Activated naive CD8-positive, alpha-beta T cell treated with anti-CD3 and anti-CD28 coated beads, Interleukin-2, amount 10 ng/mL, durations not matched to agents 7 days and 5 days (primary cell): ENCODE data around the gene NKAIN2. TPM values are rescaled to one million over a fixed set of nuclear protein-coding genes. Genes with fewer than 3 reads are reported as not detected.
"Not testable (repeated sequence)": the region's sequence is repeated elsewhere in the genome, so short reads cannot be mapped to it uniquely, and the experiment has no call there.

ENCODE experiments used
- ATAC-seq: fragments of 150-1000 bp; cut with Tn5 transposase; one replicate; pipeline ENCODE4 v1.10.0; 2021; ENCODE audit warnings: low read depth, moderate library complexity
- POLR2A ChIA-PET: fragments of 350-600 bp; sonication (Branson Sonifier 250); formaldehyde crosslinking; loops from one replicate; lab custom pipeline; 2021; ENCODE audit warnings: antibody characterized with exemption; lab: Charles Lee
- DNase-seq: peaks from one replicate; pipeline ENCODE4 v3.0.0; 2021
- H3K27ac Mint-ChIP-seq: one replicate; pipeline ENCODE4 v1.8.0; 2022; ENCODE audit warnings: mild to moderate bottlenecking, mixed read lengths
- H3K27me3 Mint-ChIP-seq: one replicate; pipeline ENCODE4 v1.8.0; 2022; ENCODE audit warnings: mild to moderate bottlenecking, moderate library complexity, mixed read lengths
- H3K36me3 Mint-ChIP-seq: one replicate; pipeline ENCODE4 v1.8.0; 2021; ENCODE audit warnings: mild to moderate bottlenecking, mixed read lengths
- H3K4me1 Mint-ChIP-seq: one replicate; pipeline ENCODE4 v1.8.0; 2021; ENCODE audit warnings: mixed read lengths
- H3K4me3 Mint-ChIP-seq: one replicate; pipeline ENCODE4 v1.8.0; 2022; ENCODE audit warnings: mild to moderate bottlenecking, moderate library complexity, mixed read lengths
- H3K9me3 Mint-ChIP-seq: one replicate; pipeline ENCODE4 v1.8.0; 2021; ENCODE audit warnings: mixed read lengths
- total RNA-seq, 2 experiments: library from RNA; stranded (reverse); gene quantifications; one replicate each; pipeline ENCODE4 v1.2.3, GENCODE V29; 2021

The NKAIN2 gene
- total RNA-seq, 2 experiments from 2014 or later = not detected

DNA sequence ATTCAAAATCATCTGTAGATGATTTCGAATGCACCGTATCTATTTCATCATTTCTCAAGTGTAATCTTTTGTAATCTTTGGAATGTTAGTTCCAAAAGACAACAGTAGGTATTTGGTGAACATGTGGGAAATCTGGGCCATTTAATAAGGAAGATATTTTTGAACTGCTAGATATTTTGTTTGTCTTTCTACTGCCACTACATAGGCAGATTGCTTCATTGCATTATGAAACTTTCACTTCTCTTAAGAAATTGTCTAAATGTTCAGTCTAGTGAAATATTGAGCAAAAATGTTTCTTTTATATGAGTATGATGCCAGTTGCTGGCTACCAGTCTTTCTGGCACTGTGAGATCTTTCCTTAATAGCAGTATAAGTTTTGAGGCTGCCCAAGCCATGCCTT, 630.8 kb downstream of the NKAIN2 start:
- POLR2A ChIA-PET = no interaction called here
- DNase-seq = no peak
- no peak overlapping the region for H3K4me3 Mint-ChIP-seq
- H3K27me3 Mint-ChIP-seq = no peaks in the 10 kb centered on the region
- H3K27ac Mint-ChIP-seq = no peak overlapping the region
- ATAC-seq = no peak
- no peaks in the 10 kb centered on the region for H3K36me3 Mint-ChIP-seq
- no peaks in the 10 kb centered on the region for H3K4me1 Mint-ChIP-seq
- H3K9me3 Mint-ChIP-seq = peaks cover 3% of the 10 kb centered on the region

DNA sequence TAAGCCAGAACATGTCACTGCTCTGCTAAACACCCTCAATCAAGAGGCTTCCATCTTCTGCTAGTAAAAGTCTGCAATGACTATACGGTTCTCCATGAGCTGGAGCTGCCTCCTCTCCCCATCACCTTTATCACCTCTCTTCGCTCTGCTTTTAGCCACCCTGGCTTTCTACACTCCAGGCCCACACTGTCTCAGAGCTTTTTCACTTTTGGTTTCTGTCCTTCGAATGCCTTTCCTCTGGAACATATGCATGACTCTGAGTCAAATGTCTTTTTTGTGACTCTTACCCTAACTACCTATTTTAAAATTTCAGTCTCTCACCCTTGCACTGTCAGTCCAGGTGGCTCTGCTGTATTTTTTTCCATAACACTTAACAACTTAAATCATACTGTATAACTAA, 633.1 kb downstream of the NKAIN2 start:
- H3K36me3 Mint-ChIP-seq = no peaks in the 10 kb centered on the region
- H3K27ac Mint-ChIP-seq = no peak overlapping the region
- DNase-seq (no peak), ATAC-seq (no peak)
- no peaks in the 10 kb centered on the region for H3K27me3 Mint-ChIP-seq
- no peak overlapping the region for H3K4me3 Mint-ChIP-seq
- H3K9me3 Mint-ChIP-seq = peaks cover 3% of the 10 kb centered on the region
- POLR2A ChIA-PET = no interaction called here
- H3K4me1 Mint-ChIP-seq = no peaks in the 10 kb centered on the region

DNA sequence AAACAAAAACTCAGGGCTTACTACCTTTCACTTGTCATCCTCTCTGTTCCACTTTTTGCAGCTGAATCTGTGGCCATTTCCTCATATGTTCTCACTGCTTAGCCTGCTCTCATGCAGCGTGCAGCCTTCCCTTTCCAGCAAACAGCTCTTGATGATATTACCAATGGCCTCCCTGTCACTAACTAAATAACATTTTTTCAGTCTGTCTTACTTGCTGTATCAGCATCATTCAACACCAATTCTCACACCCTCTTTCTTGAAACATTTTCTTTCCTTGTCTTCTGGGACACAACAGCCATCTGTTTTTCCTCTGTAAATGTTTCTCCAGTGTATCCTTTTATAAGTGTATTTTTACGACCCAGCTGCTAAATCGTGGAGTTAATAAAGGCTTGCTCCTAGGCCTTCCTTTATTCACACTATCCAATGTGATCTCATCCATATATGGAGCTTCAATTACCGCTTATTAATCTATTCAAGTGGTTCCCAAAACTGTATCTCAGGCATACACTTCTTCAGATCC, 634.9 kb downstream of the NKAIN2 start:
- POLR2A ChIA-PET = no interaction called here
- no peak for ATAC-seq
- Mint-ChIP-seq H3K27me3 (no peaks in the 10 kb centered on the region), H3K9me3 (peaks cover 3% of the 10 kb centered on the region), H3K36me3 (no peaks in the 10 kb centered on the region), H3K4me1 (no peaks in the 10 kb centered on the region), H3K27ac (no peak overlapping the region), H3K4me3 (no peak overlapping the region)
- DNase-seq = no peak

DNA sequence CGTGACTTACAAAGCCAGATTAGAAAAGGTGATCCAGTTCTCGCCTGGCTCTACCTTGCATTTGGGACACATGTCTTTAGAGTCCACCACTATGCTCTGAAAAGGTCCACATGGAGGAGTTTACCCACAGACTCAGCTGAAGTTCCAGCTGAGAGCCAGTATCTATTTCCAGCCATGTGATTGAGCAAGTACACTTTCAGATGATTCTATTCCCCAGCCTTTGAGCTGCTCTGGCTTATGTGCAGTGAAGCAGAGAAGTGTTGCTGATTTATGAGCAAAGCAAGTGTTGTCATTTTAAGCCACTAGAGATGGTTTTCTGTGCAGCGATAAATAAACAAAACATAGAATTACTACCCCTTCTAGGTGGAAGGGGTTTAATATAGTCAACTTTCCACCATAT, 637.8 kb downstream of the NKAIN2 start:
- Mint-ChIP-seq H3K36me3 (no peaks in the 10 kb centered on the region), H3K9me3 (peaks cover 3% of the 10 kb centered on the region), H3K4me3 (no peak overlapping the region), H3K27me3 (no peaks in the 10 kb centered on the region), H3K4me1 (no peaks in the 10 kb centered on the region), H3K27ac (no peak overlapping the region)
- POLR2A ChIA-PET = no interaction called here
- no peak for DNase-seq
- no peak for ATAC-seq

DNA sequence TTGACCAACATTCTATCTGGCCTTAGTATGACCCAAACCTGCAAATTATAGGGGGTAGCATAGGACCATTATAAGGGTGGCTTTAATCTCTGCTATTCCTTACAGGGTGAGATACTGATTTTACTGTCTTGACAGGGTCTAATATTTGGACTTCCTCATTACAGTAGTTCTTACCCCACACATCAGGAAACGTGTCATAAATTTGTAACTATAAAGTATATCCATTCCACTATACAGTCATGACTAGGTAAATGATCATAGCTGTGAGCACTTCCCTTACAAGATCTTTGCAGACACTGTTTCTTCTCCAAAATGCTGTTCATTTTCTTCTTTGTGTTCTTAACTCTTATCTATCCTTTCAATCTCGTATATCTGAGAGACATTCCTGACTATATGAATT, 639.9 kb downstream of the NKAIN2 start:
- DNase-seq (no peak), ATAC-seq (no peak)
- Mint-ChIP-seq H3K36me3 (no peaks in the 10 kb centered on the region), H3K4me1 (no peaks in the 10 kb centered on the region), H3K4me3 (no peak overlapping the region), H3K27me3 (no peaks in the 10 kb centered on the region), H3K27ac (no peak overlapping the region), H3K9me3 (peaks cover 2% of the 10 kb centered on the region)
- POLR2A ChIA-PET = no interaction called here

DNA sequence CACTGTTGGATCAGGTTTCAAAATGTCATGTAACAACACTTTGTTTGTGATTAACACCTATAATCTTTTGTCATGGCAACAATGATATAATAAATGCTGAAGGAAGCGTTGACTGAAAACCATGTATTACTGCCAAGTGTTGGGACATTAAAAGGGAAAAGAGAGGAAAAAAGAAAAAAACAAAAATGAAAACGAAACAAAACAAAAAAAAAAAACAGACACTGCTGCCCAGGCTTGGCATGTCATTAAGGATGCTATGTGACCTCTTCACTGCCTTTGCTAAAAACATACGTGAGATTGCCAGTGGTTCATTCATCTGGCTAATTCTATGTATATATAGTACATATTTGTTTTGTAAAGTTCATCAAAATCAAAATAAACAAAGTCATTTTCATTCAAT, 641.9 kb downstream of the NKAIN2 start:
- Mint-ChIP-seq H3K27ac (no peak overlapping the region), H3K4me1 (no peaks in the 10 kb centered on the region), H3K9me3 (no peaks in the 10 kb centered on the region), H3K4me3 (no peak overlapping the region), H3K27me3 (no peaks in the 10 kb centered on the region), H3K36me3 (no peaks in the 10 kb centered on the region)
- ATAC-seq (no peak), DNase-seq (no peak)
- POLR2A ChIA-PET = no interaction called here

DNA sequence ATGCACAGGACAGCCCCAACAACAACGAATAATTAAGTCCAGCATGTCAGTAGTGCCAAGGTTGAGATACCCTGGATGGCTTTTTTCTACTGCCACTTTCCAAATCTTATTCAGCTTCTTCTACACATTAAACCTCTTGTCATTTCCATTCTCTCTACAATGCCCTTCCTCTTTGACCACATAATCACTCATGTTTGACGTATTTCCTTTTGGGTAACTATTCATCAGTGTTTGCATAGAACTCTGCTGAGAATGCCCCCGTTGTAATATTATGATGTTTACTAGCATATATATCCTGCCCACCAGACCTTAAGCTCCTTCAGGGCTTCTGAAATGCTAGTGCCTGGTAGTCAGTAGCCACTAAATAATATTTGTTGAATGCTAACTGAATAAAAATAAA, 643.3 kb downstream of the NKAIN2 start:
- Mint-ChIP-seq H3K27ac (no peak overlapping the region), H3K27me3 (no peaks in the 10 kb centered on the region), H3K9me3 (no peaks in the 10 kb centered on the region), H3K36me3 (no peaks in the 10 kb centered on the region), H3K4me1 (no peaks in the 10 kb centered on the region), H3K4me3 (no peak overlapping the region)
- DNase-seq (no peak), ATAC-seq (no peak)
- POLR2A ChIA-PET = no interaction called here

DNA sequence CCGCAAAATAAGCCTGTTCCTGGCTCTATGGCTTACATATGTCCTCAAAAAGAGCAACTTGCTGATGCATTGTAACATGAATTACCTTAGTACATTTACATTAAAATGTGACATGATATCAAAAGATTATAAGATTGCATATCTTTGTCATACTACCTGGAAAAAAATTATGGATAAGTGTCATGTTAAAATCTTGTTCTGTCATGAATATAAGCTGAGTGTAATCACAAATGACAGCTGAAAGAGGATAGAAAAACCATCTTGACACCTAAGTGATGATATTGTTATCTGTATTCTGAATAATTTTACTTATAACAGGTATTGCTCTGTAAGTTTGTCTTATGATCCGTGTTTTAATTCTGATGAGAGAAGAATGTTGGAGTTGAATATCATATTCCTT, 655.6 kb downstream of the NKAIN2 start:
- DNase-seq (no peak), ATAC-seq (no peak)
- POLR2A ChIA-PET = no interaction called here
- Mint-ChIP-seq H3K27me3 (no peaks in the 10 kb centered on the region), H3K4me3 (no peak overlapping the region), H3K27ac (no peak overlapping the region), H3K9me3 (no peaks in the 10 kb centered on the region), H3K4me1 (no peaks in the 10 kb centered on the region), H3K36me3 (no peaks in the 10 kb centered on the region)

DNA sequence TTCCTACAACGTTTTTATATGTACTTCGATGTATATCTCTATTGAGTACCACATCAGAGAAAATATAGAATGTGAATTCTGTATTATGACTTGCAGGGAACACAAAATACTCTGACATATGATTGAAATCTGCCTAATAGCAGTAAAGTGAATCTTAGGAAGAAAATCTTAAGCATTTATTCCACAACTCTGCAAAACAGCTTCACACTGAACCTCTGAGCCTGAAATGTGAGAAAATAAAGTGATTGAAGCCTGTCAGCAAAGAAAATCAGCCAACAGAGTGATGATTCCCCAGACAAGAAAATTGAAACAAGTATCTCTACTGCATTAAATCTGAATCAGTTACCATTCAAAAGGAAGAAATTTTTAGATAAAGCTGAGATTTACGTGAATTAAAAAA, 659.1 kb downstream of the NKAIN2 start:
- Mint-ChIP-seq H3K4me1 (no peaks in the 10 kb centered on the region), H3K4me3 (no peak overlapping the region), H3K27me3 (no peaks in the 10 kb centered on the region), H3K27ac (no peak overlapping the region), H3K9me3 (no peaks in the 10 kb centered on the region), H3K36me3 (no peaks in the 10 kb centered on the region)
- no peak for ATAC-seq
- POLR2A ChIA-PET = no interaction called here
- DNase-seq = no peak

DNA sequence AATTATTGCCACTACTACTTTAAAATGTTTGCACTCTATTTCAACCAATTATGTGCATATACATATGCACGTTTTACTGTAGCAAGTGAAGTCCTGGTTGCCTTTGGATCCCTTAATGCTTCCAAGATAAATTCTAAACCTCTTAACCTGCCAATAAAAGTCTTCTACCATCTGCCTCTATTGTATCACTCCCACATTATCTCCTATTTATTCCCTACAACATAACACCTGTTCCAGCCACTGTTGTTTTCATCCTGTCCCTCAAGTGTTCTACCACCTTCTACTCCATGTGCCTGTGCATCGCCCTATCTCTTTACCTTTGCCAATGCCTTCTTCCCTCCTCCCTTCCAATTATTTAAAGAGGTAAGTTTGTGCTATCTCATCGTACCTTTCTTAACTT, 659.6 kb downstream of the NKAIN2 start:
- Mint-ChIP-seq H3K27me3 (no peaks in the 10 kb centered on the region), H3K4me1 (no peaks in the 10 kb centered on the region), H3K4me3 (no peak overlapping the region)

DNA sequence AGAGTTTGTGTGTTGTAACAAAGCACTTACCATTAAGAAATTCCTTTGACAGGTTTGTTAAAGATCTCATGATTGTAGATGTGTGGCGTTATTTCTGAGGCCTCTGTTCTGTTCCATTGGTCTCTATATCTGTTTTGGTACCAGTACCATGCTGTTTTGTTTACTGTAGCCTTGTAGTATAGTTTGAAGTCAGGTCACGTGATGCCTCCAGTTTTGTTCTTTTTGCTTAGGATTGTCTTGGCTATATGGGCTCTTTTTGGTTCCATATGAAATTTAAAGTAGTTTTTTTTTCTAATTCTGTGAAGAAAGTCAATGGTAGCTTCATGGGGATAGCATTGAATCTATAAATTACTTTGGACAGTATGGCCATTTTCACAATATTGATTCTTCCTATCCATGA, 660.9 kb downstream of the NKAIN2 start:
- H3K4me1 Mint-ChIP-seq, H3K27ac Mint-ChIP-seq, ATAC-seq, H3K9me3 Mint-ChIP-seq, H3K4me3 Mint-ChIP-seq, POLR2A ChIA-PET, H3K36me3 Mint-ChIP-seq, DNase-seq, H3K27me3 Mint-ChIP-seq: not testable (repeated sequence)

More for the DNA sequence above, 659.6 kb downstream of the NKAIN2 start:
- ATAC-seq (no peak), DNase-seq (no peak)
- Mint-ChIP-seq H3K27ac (no peak overlapping the region), H3K9me3 (no peaks in the 10 kb centered on the region), H3K36me3 (no peaks in the 10 kb centered on the region)
- POLR2A ChIA-PET = no interaction called here

DNA sequence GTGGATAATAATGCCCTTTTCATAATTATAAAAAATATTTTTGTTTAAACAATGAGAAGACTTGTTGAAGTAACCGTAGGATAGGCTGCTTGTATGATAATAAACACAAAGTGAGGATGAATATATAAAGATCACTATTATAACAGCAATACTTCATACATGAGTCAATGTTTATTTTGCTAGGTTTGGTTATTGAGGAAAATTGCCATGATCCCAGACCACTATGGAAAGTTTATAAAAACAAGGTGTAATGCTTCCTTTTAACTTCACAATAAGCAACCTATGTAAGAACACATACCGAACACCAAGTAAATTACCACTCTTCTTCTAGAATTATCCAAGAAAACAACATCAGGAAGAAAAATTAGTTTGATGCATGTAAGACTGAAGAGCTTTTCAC, 663.3 kb downstream of the NKAIN2 start:
- Mint-ChIP-seq H3K27me3 (no peaks in the 10 kb centered on the region), H3K4me1 (no peaks in the 10 kb centered on the region), H3K4me3 (no peak overlapping the region), H3K9me3 (no peaks in the 10 kb centered on the region), H3K36me3 (no peaks in the 10 kb centered on the region), H3K27ac (no peak overlapping the region)
- ATAC-seq = no peak
- no peak for DNase-seq
- POLR2A ChIA-PET = no interaction called here

DNA sequence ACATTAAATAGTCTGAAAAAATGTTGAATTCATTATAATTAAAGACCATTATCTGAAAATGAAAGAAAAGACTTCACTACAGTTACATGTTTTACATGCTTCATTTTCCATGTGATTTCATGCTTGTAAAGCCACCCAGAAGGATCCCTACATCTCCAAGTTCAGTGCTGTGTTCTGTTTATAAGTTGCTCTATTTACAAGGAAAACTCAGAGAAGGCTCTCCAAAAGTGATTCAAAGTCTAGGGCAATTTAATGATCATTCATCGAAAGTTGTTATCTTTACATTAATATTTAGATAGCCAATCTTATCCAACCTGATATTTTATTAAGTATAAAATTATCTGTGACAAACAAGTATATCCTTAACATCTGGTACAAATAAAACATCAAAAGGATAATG, 663.7 kb downstream of the NKAIN2 start:
- POLR2A ChIA-PET = no interaction called here
- no peaks in the 10 kb centered on the region for H3K9me3 Mint-ChIP-seq

DNA sequence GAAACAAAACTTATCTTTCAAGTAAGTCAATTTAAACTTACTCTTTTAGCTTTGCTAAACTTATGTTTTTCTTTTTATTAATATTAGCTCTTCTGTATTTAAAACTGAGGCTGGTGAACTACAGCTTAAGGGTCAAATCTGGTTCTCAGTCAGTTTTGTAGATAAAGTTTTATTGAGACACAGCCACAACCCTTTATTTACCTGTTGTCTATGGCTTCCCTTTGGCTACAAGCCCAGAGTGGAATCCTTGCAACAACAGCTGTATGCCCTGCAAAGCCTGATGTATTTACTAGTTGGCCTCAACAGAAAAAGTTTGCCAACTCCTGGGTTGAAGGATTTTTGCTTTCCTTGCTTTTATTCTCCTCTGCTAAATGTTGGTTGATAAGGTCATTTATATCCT, 667.1 kb downstream of the NKAIN2 start:
- Mint-ChIP-seq H3K4me3 (no peak overlapping the region), H3K27ac (no peak overlapping the region), H3K4me1 (no peaks in the 10 kb centered on the region), H3K9me3 (no peaks in the 10 kb centered on the region), H3K27me3 (no peaks in the 10 kb centered on the region), H3K36me3 (no peaks in the 10 kb centered on the region)
- POLR2A ChIA-PET = no interaction called here
- DNase-seq (no peak), ATAC-seq (no peak)

More for the DNA sequence above, 663.7 kb downstream of the NKAIN2 start:
- H3K27ac Mint-ChIP-seq = no peak overlapping the region
- H3K4me1 Mint-ChIP-seq = no peaks in the 10 kb centered on the region
- no peaks in the 10 kb centered on the region for H3K27me3 Mint-ChIP-seq
- DNase-seq = no peak
- no peak for ATAC-seq
- no peak overlapping the region for H3K4me3 Mint-ChIP-seq
- no peaks in the 10 kb centered on the region for H3K36me3 Mint-ChIP-seq

DNA sequence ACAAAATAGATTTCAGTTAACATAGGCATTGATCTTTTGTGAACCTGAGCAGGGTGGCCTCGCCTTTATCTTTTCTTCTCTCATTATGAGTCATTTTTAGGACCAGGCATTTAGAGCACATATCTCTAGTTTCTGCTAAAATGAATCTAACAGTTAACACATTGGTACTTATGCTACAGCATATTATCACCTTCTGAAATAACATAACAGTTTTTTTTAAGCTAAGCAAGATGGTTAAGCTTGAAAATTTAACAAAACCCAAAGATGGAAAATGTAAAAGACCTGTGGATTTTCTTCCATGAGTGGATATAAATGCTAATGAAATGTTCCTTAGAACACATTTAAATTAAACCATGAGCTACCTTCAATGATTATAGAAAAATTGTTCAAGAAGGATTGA, 671.5 kb downstream of the NKAIN2 start:
- POLR2A ChIA-PET = no interaction called here
- DNase-seq = no peak
- H3K9me3 Mint-ChIP-seq = no peaks in the 10 kb centered on the region
- no peaks in the 10 kb centered on the region for H3K27me3 Mint-ChIP-seq
- no peak overlapping the region for H3K27ac Mint-ChIP-seq
- H3K4me3 Mint-ChIP-seq = no peak overlapping the region
- H3K4me1 Mint-ChIP-seq = no peaks in the 10 kb centered on the region
- no peaks in the 10 kb centered on the region for H3K36me3 Mint-ChIP-seq
- no peak for ATAC-seq
